PC-9 (cell line): ENCODE results near the gene CRIP2.

Experiments
- CTCF ChIP-seq: fragments of 200-600 bp; sonication (generic); conservative IDR thresholded peaks from 2 replicates; pipeline ENCODE4 v1.6.1; 2017; ENCODE audit warnings: mixed run types, antibody characterized with exemption, mild to moderate bottlenecking, moderate library complexity
- EZH2 ChIP-seq: fragments of 200-600 bp; sonication (generic); IDR thresholded peaks from 2 replicates; pipeline ENCODE4 v1.8.0; 2017; ENCODE audit warnings: antibody characterized with exemption, low read depth

- TF ChIP-seq CTCF (no peak), EZH2 (no peak)
Observed at GRCh38 chr14:105467249-105467941, 7.2 kb upstream of the CRIP2 start.
